ES-I3 (cell line): ENCODE results near the gene DLX3.

Source experiments
- H3K36me3 ChIP-seq: 2 replicates; pipeline ENCODE4 v1.6.1; 2013; ENCODE audit warnings: mild to moderate bottlenecking, low read length, control low read depth, moderate library complexity; ENCODE audit not compliant: insufficient read depth
- H3K4me1 ChIP-seq: 2 replicates; pipeline ENCODE4 v1.6.1; 2013; ENCODE audit warnings: mild to moderate bottlenecking, control low read depth, low read length; ENCODE audit not compliant: insufficient read depth
- H3K9ac ChIP-seq: 2 replicates; pipeline ENCODE4 v1.6.1; 2013; ENCODE audit warnings: low read depth, mild to moderate bottlenecking, low read length, moderate library complexity
- H3K9me3 ChIP-seq: 2 replicates; pipeline ENCODE4 v1.6.1; 2013; ENCODE audit warnings: mild to moderate bottlenecking, low read length, moderate library complexity; ENCODE audit not compliant: control insufficient read depth, insufficient read depth

The DLX3 gene

GRCh38 chr17:49991409-49991808, 3.6 kb downstream of the DLX3 start:
- no peak overlapping the region for H3K9ac ChIP-seq
- H3K4me1 ChIP-seq: peaks cover 8% of the 10 kb centered on the region
- no peaks in the 10 kb centered on the region for H3K36me3 ChIP-seq
- no peaks in the 10 kb centered on the region for H3K9me3 ChIP-seq

- Histone ChIP-seq H3K9me3 (no peaks in the 10 kb centered on the region), H3K9ac (no peak overlapping the region), H3K36me3 (no peaks in the 10 kb centered on the region), H3K4me1 (peaks cover 8% of the 10 kb centered on the region)
These were observed 4.1 kb downstream of the DLX3 start for GRCh38 chr17:49990921-49991320.

GRCh38 chr17:49990331-49990730, 4.7 kb downstream of the DLX3 start:
- Histone ChIP-seq H3K9ac (no peak overlapping the region), H3K9me3 (no peaks in the 10 kb centered on the region), H3K4me1 (peaks cover 8% of the 10 kb centered on the region), H3K36me3 (no peaks in the 10 kb centered on the region)

GRCh38 chr17:49989518-49989880, 5.5 kb downstream of the DLX3 start:
- no peaks in the 10 kb centered on the region for H3K36me3 ChIP-seq
- H3K9ac ChIP-seq: no peak overlapping the region
- H3K9me3 ChIP-seq: no peaks in the 10 kb centered on the region
- peaks cover 8% of the 10 kb centered on the region for H3K4me1 ChIP-seq

- Histone ChIP-seq H3K9ac (no peak overlapping the region), H3K36me3 (no peaks in the 10 kb centered on the region), H3K4me1 (peaks cover 7% of the 10 kb centered on the region), H3K9me3 (no peaks in the 10 kb centered on the region)
These were observed 7.2 kb downstream of the DLX3 start for GRCh38 chr17:49987681-49988441.

GRCh38 chr17:49987290-49987585, 7.8 kb downstream of the DLX3 start:
- H3K36me3 ChIP-seq: no peaks in the 10 kb centered on the region
- H3K4me1 ChIP-seq: peaks cover 5% of the 10 kb centered on the region; the same call in 1 of the 2 replicates
- no peaks in the 10 kb centered on the region for H3K9me3 ChIP-seq
- no peak overlapping the region for H3K9ac ChIP-seq

- Histone ChIP-seq H3K4me1 (peaks cover 5% of the 10 kb centered on the region; the same call in 1 of the 2 replicates), H3K9ac (no peak overlapping the region), H3K9me3 (no peaks in the 10 kb centered on the region), H3K36me3 (no peaks in the 10 kb centered on the region)
These were observed 8.4 kb downstream of the DLX3 start for GRCh38 chr17:49986396-49987289.

GRCh38 chr17:49985310-49985990, 9.6 kb downstream of the DLX3 start:
- H3K36me3 ChIP-seq: no peaks in the 10 kb centered on the region
- H3K9me3 ChIP-seq: no peaks in the 10 kb centered on the region
- H3K4me1 ChIP-seq: peaks cover 14% of the 10 kb centered on the region
- H3K9ac ChIP-seq: no peak overlapping the region

- Histone ChIP-seq H3K9me3 (no peaks in the 10 kb centered on the region), H3K9ac (no peak overlapping the region), H3K36me3 (no peaks in the 10 kb centered on the region), H3K4me1 (peaks cover 18% of the 10 kb centered on the region)
These were observed 10.2 kb downstream of the DLX3 start for GRCh38 chr17:49984776-49985175.

- Histone ChIP-seq H3K36me3 (no peaks in the 10 kb centered on the region), H3K9me3 (no peaks in the 10 kb centered on the region), H3K9ac (no peak overlapping the region), H3K4me1 (peaks cover 18% of the 10 kb centered on the region)
These were observed 10.7 kb downstream of the DLX3 start for GRCh38 chr17:49984283-49984682.

- Histone ChIP-seq H3K9me3 (no peaks in the 10 kb centered on the region), H3K9ac (no peak overlapping the region), H3K36me3 (no peaks in the 10 kb centered on the region), H3K4me1 (peaks cover 40% of the 10 kb centered on the region)
These were observed 14.3 kb downstream of the DLX3 start for GRCh38 chr17:49980703-49981197.

- Histone ChIP-seq H3K36me3 (no peaks in the 10 kb centered on the region), H3K9me3 (no peaks in the 10 kb centered on the region), H3K4me1 (peaks cover 46% of the 10 kb centered on the region), H3K9ac (no peak overlapping the region)
These were observed 15.1 kb downstream of the DLX3 start for GRCh38 chr17:49979748-49980479.

- Histone ChIP-seq H3K4me1 (peaks cover 46% of the 10 kb centered on the region), H3K9me3 (no peaks in the 10 kb centered on the region), H3K36me3 (no peaks in the 10 kb centered on the region), H3K9ac (no peak overlapping the region)
These were observed 16.5 kb downstream of the DLX3 start for GRCh38 chr17:49978501-49978900.
